DND-41 (cell line): Measurements from ENCODE around the gene VANGL1.
A peak's percentile ranks its signal among the peaks of the same experiment; 100 is the strongest.

Experiments used
- ATAC-seq: fragments of 200-7000 bp; cut with Tn5 transposase; 3 replicates; pipeline ENCODE4 v1.9.1; 2021; ENCODE audit warnings: low read depth; ENCODE audit not compliant: insufficient read depth
- DNase-seq: peaks from one replicate; pipeline ENCODE4 v3.0.0-alpha.2; 2020
- H2AFZ ChIP-seq: 2 replicates; pipeline ENCODE4 v1.6.0; 2012; ENCODE audit warnings: low read depth, low read length
- H3K27ac ChIP-seq: 2 replicates; pipeline ENCODE4 v1.5.1; 2012; ENCODE audit warnings: low read length, inconsistent platforms
- H3K27me3 ChIP-seq: fragments of 200-600 bp; sonication (generic); 2 replicates; pipeline ENCODE4 v1.6.0; 2012; ENCODE audit warnings: low read length, mild to moderate bottlenecking, inconsistent platforms; ENCODE audit not compliant: insufficient read depth, poor library complexity
- H3K36me3 ChIP-seq: 2 replicates; pipeline ENCODE4 v1.5.1; 2012; ENCODE audit warnings: low read length, inconsistent platforms; ENCODE audit not compliant: insufficient read depth
- H3K4me1 ChIP-seq: 2 replicates; pipeline ENCODE4 v1.5.1; 2012; ENCODE audit warnings: mild to moderate bottlenecking, low read length; ENCODE audit not compliant: insufficient read depth
- H3K4me2 ChIP-seq: 2 replicates; pipeline ENCODE4 v1.6.0; 2012; ENCODE audit warnings: mild to moderate bottlenecking, moderate library complexity, low read length, inconsistent platforms; ENCODE audit not compliant: insufficient read depth
- H3K4me3 ChIP-seq, 2 experiments: fragments of 200-600 bp in 1 of 2; shearing (Covaris generic) in 1 of 2; 2 replicates each; pipeline ENCODE4 v1.5.1; 2012 to 2016; ENCODE audit warnings: inconsistent platforms in 2 of 2, low read length in 2 of 2, mild to moderate bottlenecking in 2 of 2, low read depth in 1 of 2, moderate library complexity in 1 of 2
- H3K79me2 ChIP-seq: 2 replicates; pipeline ENCODE4 v1.6.0; 2012; ENCODE audit warnings: low read length, inconsistent platforms; ENCODE audit not compliant: insufficient read depth
- H3K9ac ChIP-seq: 2 replicates; pipeline ENCODE4 v1.6.0; 2012; ENCODE audit warnings: low read depth, mild to moderate bottlenecking, inconsistent platforms, low read length, moderate library complexity
- H3K9me3 ChIP-seq: 2 replicates; pipeline ENCODE4 v1.5.1; 2012; ENCODE audit warnings: low read length, moderate library complexity, mild to moderate bottlenecking, inconsistent platforms; ENCODE audit not compliant: insufficient read depth, severe bottlenecking
- H4K20me1 ChIP-seq: 2 replicates; pipeline ENCODE4 v1.6.0; 2012; ENCODE audit warnings: low read length; ENCODE audit not compliant: insufficient read depth
- CTCF ChIP-seq: IDR thresholded peaks from 2 replicates; pipeline ENCODE4 v1.5.1; 2012; ENCODE audit warnings: borderline replicate concordance, low read length, moderate library complexity, mild to moderate bottlenecking; ENCODE audit not compliant: poor library complexity, severe bottlenecking; ENCODE audit errors: extremely low read depth
- EZH2 ChIP-seq: IDR thresholded peaks from 3 replicates; pipeline ENCODE4 v1.6.1; 2012; ENCODE audit warnings: borderline replicate concordance, low read depth, mild to moderate bottlenecking, moderate library complexity, low read length, inconsistent platforms; ENCODE audit not compliant: severe bottlenecking

VANGL1 gene

DNA sequence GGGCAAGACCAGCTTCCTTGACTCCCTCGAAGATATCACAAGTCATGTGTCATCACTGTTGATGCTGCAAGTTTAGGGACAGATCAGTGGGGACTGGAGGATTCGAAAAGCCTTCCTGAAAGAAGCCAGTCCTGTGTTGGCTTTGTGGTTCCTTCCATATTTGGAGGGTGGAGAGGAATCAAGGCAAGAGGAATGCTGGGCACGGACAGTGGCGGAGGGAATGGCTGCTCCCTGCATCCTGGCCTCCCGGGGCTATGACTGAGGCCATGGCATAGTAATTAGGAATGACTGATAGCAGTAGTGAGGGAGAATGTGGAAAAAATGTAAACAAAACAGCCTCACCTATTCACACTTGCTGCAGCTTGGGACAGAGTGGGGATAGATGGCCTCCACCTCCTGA lies 36.4 kb downstream of the VANGL1 start:
- Histone ChIP-seq H4K20me1 (0 out of 2 replicates have a peak, but pooled peaks cover 7% of the 10 kb centered on the region), H3K9ac (no peak overlapping the region), H3K27me3 (no peaks in the 10 kb centered on the region), H3K4me2 (no peak overlapping the region), H3K9me3 (no peaks in the 10 kb centered on the region), H2AFZ (no peak overlapping the region), H3K36me3 (peaks cover 24% of the 10 kb centered on the region), H3K79me2 (peaks cover 20% of the 10 kb centered on the region), H3K4me3 (no peak overlapping the region), H3K4me1 (no peaks in the 10 kb centered on the region), H3K27ac (no peak overlapping the region; the same call in 1 of the 2 replicates)
- DNase-seq (no peak), ATAC-seq (no peak)
- no peak for TF ChIP-seq CTCF

DNA sequence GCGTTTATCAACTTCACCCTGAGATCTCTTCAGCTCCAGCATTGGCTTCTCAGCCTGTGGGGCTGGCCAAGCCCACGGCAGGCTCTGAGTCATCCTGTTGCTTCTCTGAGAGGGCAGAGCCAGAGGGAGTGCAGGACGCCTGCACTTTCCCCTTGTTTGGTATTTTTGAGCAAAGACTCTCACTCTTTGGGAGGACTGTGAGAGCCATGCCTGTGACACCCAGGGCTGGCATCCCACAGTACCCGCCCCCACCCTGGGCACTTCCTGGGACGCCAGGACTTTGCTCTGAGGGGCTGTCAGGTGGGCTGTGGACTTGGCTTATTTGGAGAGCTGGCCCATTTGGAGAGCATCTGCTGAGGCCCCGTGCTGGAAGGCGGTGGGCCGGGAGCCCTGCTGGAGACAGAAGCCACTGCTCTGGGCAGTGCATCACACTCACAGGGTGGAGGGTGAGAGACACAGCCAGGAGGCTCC lies 37.4 kb downstream of the VANGL1 start:
- no peak overlapping the region for H3K9ac ChIP-seq
- no peak overlapping the region for H2AFZ ChIP-seq
- peaks cover 30% of the 10 kb centered on the region for H3K36me3 ChIP-seq
- peak; percentile 31; the same call in 2 of the 3 replicates for ATAC-seq
- H3K79me2 ChIP-seq, result peaks cover 17% of the 10 kb centered on the region
- 0 out of 2 replicates have a peak, but pooled peaks cover 7% of the 10 kb centered on the region for H4K20me1 ChIP-seq
- no peak for DNase-seq
- H3K4me1 ChIP-seq, result no peaks in the 10 kb centered on the region
- H3K9me3 ChIP-seq, result no peaks in the 10 kb centered on the region
- no peak overlapping the region for H3K4me3 ChIP-seq
- H3K4me2 ChIP-seq, result no peak overlapping the region
- no peak overlapping the region for H3K27ac ChIP-seq
- no peaks in the 10 kb centered on the region for H3K27me3 ChIP-seq
- TF ChIP-seq CTCF (no peak), EZH2 (no peak)

DNA sequence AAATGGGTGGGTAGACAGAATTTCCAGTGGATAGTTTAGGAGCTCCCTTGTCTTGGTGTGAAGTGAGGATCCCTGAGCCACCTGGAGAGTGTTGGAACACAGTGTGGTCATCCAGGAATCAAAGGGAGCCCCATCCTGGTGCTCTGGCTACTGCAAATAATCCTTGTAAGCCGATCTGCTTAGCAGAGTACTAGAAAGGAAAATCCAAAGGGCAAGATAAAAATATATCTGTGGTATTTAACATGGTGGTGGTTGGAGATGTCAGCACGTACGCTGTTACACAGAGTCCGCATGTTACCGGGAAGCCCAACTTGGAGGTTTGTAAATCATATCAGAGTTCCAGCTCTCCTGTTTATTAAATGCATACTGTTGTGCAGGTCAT lies 39.0 kb downstream of the VANGL1 start:
- ATAC-seq (no peak), DNase-seq (no peak)
- H3K36me3 ChIP-seq, result peaks cover 45% of the 10 kb centered on the region
- H4K20me1 ChIP-seq, result 0 out of 2 replicates have a peak, but pooled peaks cover 7% of the 10 kb centered on the region
- no peak overlapping the region for H3K4me2 ChIP-seq
- TF ChIP-seq EZH2 (no peak), CTCF (no peak)
- H3K4me1 ChIP-seq, result peaks cover 8% of the 10 kb centered on the region
- H3K9ac ChIP-seq, result no peak overlapping the region
- no peaks in the 10 kb centered on the region for H3K9me3 ChIP-seq
- H3K79me2 ChIP-seq, result peaks cover 13% of the 10 kb centered on the region; the same call in 1 of the 2 replicates
- no peak overlapping the region for H2AFZ ChIP-seq
- no peak overlapping the region for H3K27ac ChIP-seq
- H3K4me3 ChIP-seq, result no peak overlapping the region
- no peaks in the 10 kb centered on the region for H3K27me3 ChIP-seq

GRCh38 chr1:115682792-115683191 lies 41.0 kb downstream of the VANGL1 start:
- H2AFZ ChIP-seq, result no peak overlapping the region
- no peak overlapping the region for H3K9ac ChIP-seq
- TF ChIP-seq EZH2, result no peak
- TF ChIP-seq CTCF, result no peak
- peaks cover 57% of the 10 kb centered on the region for H3K36me3 ChIP-seq
- H3K27ac ChIP-seq, result no peak overlapping the region
- DNase-seq (no peak), ATAC-seq (no peak)
- no peaks in the 10 kb centered on the region for H3K9me3 ChIP-seq
- no peak overlapping the region for H3K4me2 ChIP-seq
- 0 out of 2 replicates have a peak, but pooled peaks cover 3% of the 10 kb centered on the region for H3K79me2 ChIP-seq
- no peak overlapping the region for H3K4me3 ChIP-seq
- no peaks in the 10 kb centered on the region for H3K27me3 ChIP-seq
- peaks cover 8% of the 10 kb centered on the region for H3K4me1 ChIP-seq
- 0 out of 2 replicates have a peak, but pooled peaks cover 4% of the 10 kb centered on the region for H4K20me1 ChIP-seq
